ENCODE results near the gene COL19A1. TPM values are rescaled to one million over a fixed set of nuclear protein-coding genes. Genes with fewer than 3 reads are reported as not detected.

COL19A1 gene
- total and polyA plus RNA-seq, 9 donors: 0.20 to 0.23 TPM; not detected in 7

- no peaks in the 10 kb centered on the region for H3K36me3 ChIP-seq
- no peaks in the 10 kb centered on the region for H3K9me3 ChIP-seq
- no peak overlapping the region for H3K27ac ChIP-seq
- no peaks in the 10 kb centered on the region for H3K27me3 ChIP-seq
- no peak for TF ChIP-seq EP300 (IDR thresholded peaks at IDR 0.05)
- no peak for TF ChIP-seq POLR2A (IDR thresholded peaks at IDR 0.05)
- H3K4me3 ChIP-seq: no peak overlapping the region
- DNase-seq: no peak
- H3K4me1 ChIP-seq (ENCODE audit: insufficient read depth): no peaks in the 10 kb centered on the region
- WGBS, 3 donors: 81 to 89% (median 85%) methylated on average over 10 of the region's 10 CpGs
- intact Hi-C loops (cut with DNase I): no loop called here
Observed at GRCh38 chr6:69881322-69882151, 15.2 kb downstream of the COL19A1 start.

- Histone ChIP-seq H3K4me1 (ENCODE audit: insufficient read depth) (no peaks in the 10 kb centered on the region), H3K27ac (no peak overlapping the region), H3K4me3 (no peak overlapping the region), H3K27me3 (no peaks in the 10 kb centered on the region), H3K36me3 (no peaks in the 10 kb centered on the region), H3K9me3 (no peaks in the 10 kb centered on the region)
- no peak for TF ChIP-seq CTCF (IDR thresholded peaks at IDR 0.05)
- no peak for TF ChIP-seq EP300 (IDR thresholded peaks at IDR 0.05)
- TF ChIP-seq POLR2A (IDR thresholded peaks at IDR 0.05): no peak
- DNase-seq: no peak
- 49 to 61% (median 53%) methylated on average over 4 of the region's 4 CpGs for WGBS, 3 donors
- intact Hi-C loops (cut with DNase I): no loop called here
Observed at GRCh38 chr6:69883551-69883950, 17.2 kb downstream of the COL19A1 start.

- no peaks in the 10 kb centered on the region for H3K27me3 ChIP-seq
- intact Hi-C loops (cut with DNase I): no loop called here
- no peak overlapping the region for H3K27ac ChIP-seq
- TF ChIP-seq POLR2A (IDR thresholded peaks at IDR 0.05): no peak
- TF ChIP-seq CTCF (IDR thresholded peaks at IDR 0.05): no peak
- TF ChIP-seq EP300 (IDR thresholded peaks at IDR 0.05): no peak
- 88 to 94% (median 94%) methylated on average over 2 of the region's 2 CpGs for WGBS, 3 donors
- H3K36me3 ChIP-seq: no peaks in the 10 kb centered on the region
- H3K4me1 ChIP-seq (ENCODE audit: insufficient read depth): no peaks in the 10 kb centered on the region
- no peaks in the 10 kb centered on the region for H3K9me3 ChIP-seq
- no peak overlapping the region for H3K4me3 ChIP-seq
- no peak for DNase-seq
Observed at GRCh38 chr6:69884231-69884630, 17.9 kb downstream of the COL19A1 start.

- DNase-seq: no peak
- 65 to 80% (median 72%) methylated on average over 1 of the region's 1 CpG for WGBS, 3 donors
- TF ChIP-seq EP300 (IDR thresholded peaks at IDR 0.05) (no peak), CTCF (IDR thresholded peaks at IDR 0.05) (no peak), POLR2A (IDR thresholded peaks at IDR 0.05) (no peak)
Observed at GRCh38 chr6:69887026-69887425, 20.7 kb downstream of the COL19A1 start.

GRCh38 chr6:69887714-69888345, 21.5 kb downstream of the COL19A1 start:
- no peak overlapping the region for H3K27ac ChIP-seq
- H3K4me1 ChIP-seq (ENCODE audit: insufficient read depth): no peaks in the 10 kb centered on the region
- intact Hi-C loops (cut with DNase I): no loop called here
- DNase-seq: no peak
- H3K9me3 ChIP-seq: no peaks in the 10 kb centered on the region
- TF ChIP-seq EP300 (IDR thresholded peaks at IDR 0.05) (no peak), POLR2A (IDR thresholded peaks at IDR 0.05) (no peak), CTCF (IDR thresholded peaks at IDR 0.05) (no peak)
- WGBS, 3 donors: 71 to 75% (median 74%) methylated on average over 5 of the region's 5 CpGs
- H3K27me3 ChIP-seq: no peaks in the 10 kb centered on the region
- no peaks in the 10 kb centered on the region for H3K36me3 ChIP-seq
- no peak overlapping the region for H3K4me3 ChIP-seq

More at GRCh38 chr6:69887026-69887425, 20.7 kb downstream of the COL19A1 start:
- Histone ChIP-seq H3K27ac (no peak overlapping the region), H3K4me1 (ENCODE audit: insufficient read depth) (no peaks in the 10 kb centered on the region), H3K36me3 (no peaks in the 10 kb centered on the region), H3K27me3 (no peaks in the 10 kb centered on the region), H3K9me3 (no peaks in the 10 kb centered on the region), H3K4me3 (no peak overlapping the region)
- intact Hi-C loops (cut with DNase I): no loop called here

All from ovary (tissue), 9 donors.